ENCODE data around the gene CD82.
"Not testable (repeated sequence)": the region's sequence is repeated elsewhere in the genome, so short reads cannot be mapped to it uniquely, and the experiment has no call there.

Gene CD82

DNA sequence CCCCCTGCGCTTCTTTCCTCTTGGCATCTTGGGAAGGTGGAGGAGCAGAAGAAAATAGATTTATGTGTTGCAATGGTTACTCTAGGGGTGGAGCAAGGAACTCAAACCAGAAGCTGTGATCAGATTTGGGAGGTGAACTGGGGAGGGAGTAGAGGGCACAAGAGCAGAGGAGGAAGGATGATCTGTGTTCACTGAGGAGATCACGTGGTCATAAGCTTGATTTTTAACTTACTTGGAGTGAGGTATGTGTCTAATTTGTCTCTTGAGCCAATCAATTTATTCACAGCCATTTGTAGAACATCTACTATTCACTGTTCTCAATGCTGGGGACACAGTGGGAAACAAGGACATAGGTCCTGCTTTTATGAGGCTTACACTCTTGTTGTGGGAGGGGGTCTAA lies 24.8 kb upstream of the CD82 start:
- Histone ChIP-seq H3K4me1 (ENCODE audit: control insufficient read depth in 1 of 2, insufficient read depth in 1 of 2, low read depth in 1 of 2, low read length in 1 of 2) (peaks cover 0 to 4% of the 10 kb centered on the region in 2 experiments), H3K4me3 (ENCODE audit: low read depth in 1 of 2, low read length in 1 of 2) (no peak overlapping the region), H3K27me3 (no peaks in the 10 kb centered on the region), H3K27ac (no peak overlapping the region), H3K9me3 (no peaks in the 10 kb centered on the region), H3K36me3 (no peaks in the 10 kb centered on the region)
- TF ChIP-seq, protein P1, sequence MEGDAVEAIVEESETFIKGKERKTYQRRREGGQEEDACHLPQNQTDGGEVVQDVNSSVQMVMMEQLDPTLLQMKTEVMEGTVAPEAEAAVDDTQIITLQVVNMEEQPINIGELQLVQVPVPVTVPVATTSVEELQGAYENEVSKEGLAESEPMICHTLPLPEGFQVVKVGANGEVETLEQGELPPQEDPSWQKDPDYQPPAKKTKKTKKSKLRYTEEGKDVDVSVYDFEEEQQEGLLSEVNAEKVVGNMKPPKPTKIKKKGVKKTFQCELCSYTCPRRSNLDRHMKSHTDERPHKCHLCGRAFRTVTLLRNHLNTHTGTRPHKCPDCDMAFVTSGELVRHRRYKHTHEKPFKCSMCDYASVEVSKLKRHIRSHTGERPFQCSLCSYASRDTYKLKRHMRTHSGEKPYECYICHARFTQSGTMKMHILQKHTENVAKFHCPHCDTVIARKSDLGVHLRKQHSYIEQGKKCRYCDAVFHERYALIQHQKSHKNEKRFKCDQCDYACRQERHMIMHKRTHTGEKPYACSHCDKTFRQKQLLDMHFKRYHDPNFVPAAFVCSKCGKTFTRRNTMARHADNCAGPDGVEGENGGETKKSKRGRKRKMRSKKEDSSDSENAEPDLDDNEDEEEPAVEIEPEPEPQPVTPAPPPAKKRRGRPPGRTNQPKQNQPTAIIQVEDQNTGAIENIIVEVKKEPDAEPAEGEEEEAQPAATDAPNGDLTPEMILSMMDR (IDR thresholded peaks at IDR 0.05) = no peak

- Histone ChIP-seq H3K27ac (no peak overlapping the region), H3K4me1 (ENCODE audit: control insufficient read depth in 1 of 2, insufficient read depth in 1 of 2, low read depth in 1 of 2, low read length in 1 of 2) (peaks cover 0 to 4% of the 10 kb centered on the region in 2 experiments), H3K27me3 (no peaks in the 10 kb centered on the region), H3K4me3 (ENCODE audit: low read depth in 1 of 2, low read length in 1 of 2) (no peak overlapping the region), H3K9me3 (no peaks in the 10 kb centered on the region), H3K36me3 (no peaks in the 10 kb centered on the region)
- TF ChIP-seq, protein P1 (IDR thresholded peaks at IDR 0.05) = no peak
Measured at GRCh38 chr11:44542372-44542771, 23.1 kb upstream of the CD82 start.

- H3K4me1 ChIP-seq (ENCODE audit: control insufficient read depth in 1 of 2, insufficient read depth in 1 of 2, low read depth in 1 of 2, low read length in 1 of 2); H3K27ac ChIP-seq; H3K9me3 ChIP-seq; H3K36me3 ChIP-seq; H3K27me3 ChIP-seq; H3K4me3 ChIP-seq (ENCODE audit: low read depth in 1 of 2, low read length in 1 of 2): not testable (repeated sequence)
Measured at GRCh38 chr11:44546984-44547383, 18.5 kb upstream of the CD82 start.

- H3K27me3 ChIP-seq; H3K4me3 ChIP-seq (ENCODE audit: low read depth in 1 of 2, low read length in 1 of 2); H3K9me3 ChIP-seq; H3K36me3 ChIP-seq; H3K27ac ChIP-seq; H3K4me1 ChIP-seq (ENCODE audit: control insufficient read depth in 1 of 2, insufficient read depth in 1 of 2, low read depth in 1 of 2, low read length in 1 of 2): not testable (repeated sequence)
Measured at GRCh38 chr11:44547534-44547933, 17.9 kb upstream of the CD82 start.

- TF ChIP-seq, protein P1 (IDR thresholded peaks at IDR 0.05) = no peak
- Histone ChIP-seq H3K9me3 (no peaks in the 10 kb centered on the region), H3K36me3 (no peaks in the 10 kb centered on the region)
Measured at GRCh38 chr11:44548032-44548695, 17.3 kb upstream of the CD82 start.

GRCh38 chr11:44548961-44549749 lies 16.3 kb upstream of the CD82 start:
- H3K27me3 ChIP-seq; H3K36me3 ChIP-seq; H3K27ac ChIP-seq; H3K4me1 ChIP-seq (ENCODE audit: control insufficient read depth in 1 of 2, insufficient read depth in 1 of 2, low read depth in 1 of 2, low read length in 1 of 2); H3K9me3 ChIP-seq; H3K4me3 ChIP-seq (ENCODE audit: low read depth in 1 of 2, low read length in 1 of 2): not testable (repeated sequence)

More at GRCh38 chr11:44548032-44548695, 17.3 kb upstream of the CD82 start:
- H3K4me1 ChIP-seq (ENCODE audit: control insufficient read depth in 1 of 2, insufficient read depth in 1 of 2, low read depth in 1 of 2, low read length in 1 of 2) = no peaks in the 10 kb centered on the region
- no peak overlapping the region for H3K4me3 ChIP-seq (ENCODE audit: low read depth in 1 of 2, low read length in 1 of 2)
- H3K27me3 ChIP-seq = no peaks in the 10 kb centered on the region
- no peak overlapping the region for H3K27ac ChIP-seq

DNA sequence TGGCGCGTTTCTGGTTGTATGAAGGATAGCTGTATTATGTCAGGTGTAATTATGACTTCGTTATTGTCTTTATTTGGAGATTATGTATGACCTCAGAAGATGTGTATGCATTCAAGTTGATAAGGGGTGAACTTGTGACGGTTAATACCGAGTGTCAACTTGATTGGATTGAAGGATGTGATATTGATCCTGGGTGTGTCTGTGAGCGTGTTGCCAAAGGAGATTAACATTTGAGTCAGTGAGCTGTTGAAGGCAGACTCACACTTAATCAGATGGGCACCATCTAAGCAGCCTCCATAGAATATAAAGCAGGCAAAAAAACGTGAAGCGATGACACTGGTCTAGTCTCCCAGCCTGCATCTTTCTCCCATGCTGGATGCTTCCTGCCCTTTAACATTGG lies 15.3 kb upstream of the CD82 start:
- Histone ChIP-seq H3K4me1 (ENCODE audit: control insufficient read depth in 1 of 2, insufficient read depth in 1 of 2, low read depth in 1 of 2, low read length in 1 of 2) (no peaks in the 10 kb centered on the region), H3K27ac (no peak overlapping the region), H3K36me3 (no peaks in the 10 kb centered on the region), H3K27me3 (no peaks in the 10 kb centered on the region), H3K9me3 (no peaks in the 10 kb centered on the region), H3K4me3 (ENCODE audit: low read depth in 1 of 2, low read length in 1 of 2) (no peak overlapping the region)
- TF ChIP-seq, protein P1 (IDR thresholded peaks at IDR 0.05) = no peak
